Sigmoid colon (tissue), 4 donors: ENCODE data around the gene TSG101.

ENCODE experiments used
- POLR2A ChIP-seq, 2 donors: fragments of 450-650 bp; IDR thresholded peaks; one replicate each; pipeline ENCODE4 v1.6.1; 2016; ENCODE audit warnings: antibody characterized with exemption in 2 of 2, mild to moderate bottlenecking in 2 of 2, moderate library complexity in 2 of 2
- POLR2AphosphoS5 ChIP-seq, 4 donors: sonication (generic); formaldehyde crosslinking; IDR thresholded peaks; one replicate each; pipeline ENCODE4 v1.6.1; 2017; ENCODE audit warnings: antibody characterized with exemption in 4 of 4
- TF ChIP-seq, protein P1 (sequence below), 4 experiments: fragments of 450-650 bp in 3 of 4; fragments of 200-600 bp in 1 of 4; IDR thresholded peaks; one replicate each; pipeline ENCODE4 v1.5.1; 2016 to 2019; ENCODE audit warnings: antibody characterized with exemption in 4 of 4, mild to moderate bottlenecking in 3 of 4, moderate library complexity in 2 of 4

DNA sequence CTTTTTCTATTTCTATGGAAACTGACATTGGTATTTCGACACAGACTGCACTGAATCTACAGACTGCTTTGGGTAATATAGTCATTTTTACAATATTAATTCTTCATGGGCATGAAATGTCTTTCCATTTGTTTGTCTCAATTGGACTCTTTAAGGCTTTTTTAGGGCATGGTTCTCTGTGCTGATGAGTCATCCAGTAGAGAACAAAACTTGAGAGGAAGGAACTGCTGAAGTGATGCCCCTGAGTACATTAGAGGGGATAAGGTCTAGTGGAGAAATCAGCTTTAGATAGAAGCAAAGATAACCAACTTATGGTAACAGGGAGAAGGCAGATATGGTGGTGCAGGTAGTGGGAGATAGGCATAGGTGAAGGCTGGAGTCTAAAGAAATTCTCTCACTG lies 25.1 kb downstream of the TSG101 start:
- TF ChIP-seq, protein P1, sequence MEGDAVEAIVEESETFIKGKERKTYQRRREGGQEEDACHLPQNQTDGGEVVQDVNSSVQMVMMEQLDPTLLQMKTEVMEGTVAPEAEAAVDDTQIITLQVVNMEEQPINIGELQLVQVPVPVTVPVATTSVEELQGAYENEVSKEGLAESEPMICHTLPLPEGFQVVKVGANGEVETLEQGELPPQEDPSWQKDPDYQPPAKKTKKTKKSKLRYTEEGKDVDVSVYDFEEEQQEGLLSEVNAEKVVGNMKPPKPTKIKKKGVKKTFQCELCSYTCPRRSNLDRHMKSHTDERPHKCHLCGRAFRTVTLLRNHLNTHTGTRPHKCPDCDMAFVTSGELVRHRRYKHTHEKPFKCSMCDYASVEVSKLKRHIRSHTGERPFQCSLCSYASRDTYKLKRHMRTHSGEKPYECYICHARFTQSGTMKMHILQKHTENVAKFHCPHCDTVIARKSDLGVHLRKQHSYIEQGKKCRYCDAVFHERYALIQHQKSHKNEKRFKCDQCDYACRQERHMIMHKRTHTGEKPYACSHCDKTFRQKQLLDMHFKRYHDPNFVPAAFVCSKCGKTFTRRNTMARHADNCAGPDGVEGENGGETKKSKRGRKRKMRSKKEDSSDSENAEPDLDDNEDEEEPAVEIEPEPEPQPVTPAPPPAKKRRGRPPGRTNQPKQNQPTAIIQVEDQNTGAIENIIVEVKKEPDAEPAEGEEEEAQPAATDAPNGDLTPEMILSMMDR (IDR thresholded peaks at IDR 0.05), result no peak
- TF ChIP-seq POLR2A (IDR thresholded peaks at IDR 0.05) (no peak), POLR2AphosphoS5 (IDR thresholded peaks at IDR 0.05) (no peak)
